ENCODE data around the gene ADGRA3.

DNA sequence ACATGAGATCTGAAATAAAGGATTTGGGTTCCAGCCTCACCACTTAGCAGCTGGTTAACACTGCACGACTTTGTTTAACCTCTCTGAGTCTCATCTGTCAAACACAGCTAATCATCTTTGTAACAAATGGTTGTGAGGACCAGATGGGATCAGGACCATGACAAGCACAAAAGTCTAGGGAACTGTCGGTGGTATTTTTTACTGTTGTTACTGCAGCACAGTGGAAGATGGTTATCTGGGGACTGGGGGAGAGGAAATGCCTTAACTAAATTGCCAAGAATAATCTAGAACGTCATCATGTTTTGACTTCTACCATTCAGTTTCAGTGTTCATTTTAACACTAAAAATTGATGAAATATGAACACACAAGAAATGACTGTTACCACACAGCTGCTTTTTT lies 99.5 kb downstream of the ADGRA3 start:
- no peak for TF ChIP-seq POLR2A (IDR thresholded peaks at IDR 0.05)
- no peak for TF ChIP-seq CTCF (IDR thresholded peaks at IDR 0.05)
- TF ChIP-seq EP300 (IDR thresholded peaks at IDR 0.05) = no peak

Data from tibial nerve (tissue), 4 donors.